Heart right ventricle (tissue), 16 donors: ENCODE data around the gene SNRK. TPM values are rescaled to one million over a fixed set of nuclear protein-coding genes. Genes with fewer than 3 reads are reported as not detected.

Experiments
- ATAC-seq, 8 donors: fragments of 200-7000 bp; cut with Tn5 transposase; one replicate each; pipeline ENCODE4 v1.9.1; 2020; ENCODE audit warnings: mild to moderate bottlenecking in 8 of 8, moderate library complexity in 8 of 8, moderate number of reproducible peaks in 1 of 8
- DNase-seq, 2 donors: peaks; one replicate each; pipeline ENCODE4 v3.0.0-alpha.2; 2020
- H3K27ac ChIP-seq, 10 donors: fragments of 200-600 bp; sonication (generic) in 2 of 10; one replicate each; pipeline versions ENCODE4 v1.5.0 to v1.8.0; 2020 to 2022; ENCODE audit warnings: mild to moderate bottlenecking in 3 of 10
- H3K27me3 ChIP-seq, 7 donors: fragments of 200-600 bp; one replicate each; pipeline ENCODE4 v1.8.0; 2021 to 2022; ENCODE audit warnings: mild to moderate bottlenecking in 2 of 7
- H3K36me3 ChIP-seq, 9 donors: fragments of 200-600 bp; sonication (generic) in 1 of 9; one replicate each; pipeline versions ENCODE4 v1.5.0 to v1.8.0; 2020 to 2022; ENCODE audit warnings: mild to moderate bottlenecking in 2 of 9
- H3K4me1 ChIP-seq, 9 donors: fragments of 200-600 bp; sonication (generic) in 1 of 9; one replicate each; pipeline versions ENCODE4 v1.5.0 to v1.8.0; 2020 to 2022; ENCODE audit warnings: mild to moderate bottlenecking in 4 of 9
- H3K4me3 ChIP-seq, 10 donors: fragments of 200-600 bp; sonication (generic) in 2 of 10; one replicate each; pipeline versions ENCODE4 v1.5.0 to v1.8.0; 2020 to 2022; ENCODE audit warnings: mild to moderate bottlenecking in 7 of 10, moderate library complexity in 2 of 10
- H3K9me3 ChIP-seq, 11 donors: fragments of 200-600 bp in 10 of 11; sonication (generic) in 2 of 11; one replicate each; pipeline versions ENCODE4 v1.5.0 to v1.8.0; 2013 to 2022; ENCODE audit warnings: mild to moderate bottlenecking in 2 of 11, control low read depth in 1 of 11, moderate library complexity in 1 of 11
- CTCF ChIP-seq, 9 donors: fragments of 200-600 bp; sonication (generic) in 2 of 9; IDR thresholded peaks; one replicate each; pipeline versions ENCODE4 v1.5.0 to v1.8.0; 2021 to 2022; ENCODE audit warnings: antibody characterized with exemption in 9 of 9, mild to moderate bottlenecking in 5 of 9, moderate library complexity in 1 of 9
- WGBS, 2 donors: extraction: QIAGEN DNeasy Blood & Tissue Kit; methylation state at CpG; one replicate each; pipeline ENCODE4 v1.1.7; 2013; ENCODE audit warnings: inconsistent platforms in 1 of 2; 5-methylcytosine and 5-hydroxymethylcytosine counted together
- intact Hi-C, 10 donors: fragments of 100-400 bp; cut with DNase I; formaldehyde crosslinking; loops; one replicate each; pipeline versions ENCODE4 v1.11.1 to v1.14.2; 2022
- polyA plus RNA-seq, 2 donors: library from polyadenylated mRNA; stranded (reverse); fragments of 200-250 nt; gene quantifications; one replicate each; pipeline ENCODE4 v1.2.3, GENCODE V29; 2013
- total RNA-seq, 10 donors: library from RNA; stranded (reverse); fragmentation: NEBNext Ultra II Directional in 3 of 10; extraction: Animal tissue kit (Norgen Biotek cat#: 25700) in 3 of 10; gene quantifications; one replicate each; pipeline versions ENCODE4 v1.2.1 to v1.2.4, GENCODE V29; 2021 to 2023
- donor health status: Arrhythmogenic right ventricular cardiomyopathy.
- donor health status: ischemic (EF 13 %, LVEDD 7.1; RV severe dilation, severe dysfunction).
- donor health status: healthy with polysubstance abuse.
- donor health status: DM: no; HTN: yes; CAD: no.
- donor health status: DM: no; HTN: no; CAD: no.
- donor health status: ischemic (EF 25% LVEDD 6.9; RV normal size, moderate dysfunction).
- donor health status: ischemic (EF 25% LVEDD 5.7; RV mildly dilated, moderate dysfunction).
- donor health status: healthy.
- donor health status: DM: yes; HTN: yes; CAD: no.
- donor health status: Ischemic cardiomyopathy.
- donor health status: ischemic (EF 35%, LVEDD 5.7; RV mildly dilated, moderate dysfunction).
- donor health status: nonischemic (EF 11% LVEDD 7.7; RV severe dilation, severe dysfunction).
- donor health status: DM: yes; HTN: yes; CAD: no.
- donor health status: PGD.
- donor health status: ischemic (EF 29% LVEDD 5.4; RV normal size, mild dysfunction).
- donor health status: nonischemic (EF 23%, LVEDD 6.1; RV moderate dilation, normal function).

The SNRK gene
- total and polyA plus RNA-seq, 12 donors, result 11.4 to 51.9 (median 27.8) TPM

- ATAC-seq, result no peak
- H3K4me1 ChIP-seq, result no peaks in the 10 kb centered on the region
- 73 to 76% methylated on average over 1 of the region's 1 CpG for WGBS, 2 donors
- H3K27ac ChIP-seq, result no peak overlapping the region
- no peaks in the 10 kb centered on the region for H3K9me3 ChIP-seq
- no peak for DNase-seq
- no peaks in the 10 kb centered on the region for H3K36me3 ChIP-seq
- H3K27me3 ChIP-seq, result no peaks in the 10 kb centered on the region
- intact Hi-C loops, result no loop called here
- no peak for TF ChIP-seq CTCF (IDR thresholded peaks at IDR 0.05)
- H3K4me3 ChIP-seq, result no peak overlapping the region
These were observed 19.3 kb upstream of the SNRK start for GRCh38 chr3:43266995-43267394.

DNA sequence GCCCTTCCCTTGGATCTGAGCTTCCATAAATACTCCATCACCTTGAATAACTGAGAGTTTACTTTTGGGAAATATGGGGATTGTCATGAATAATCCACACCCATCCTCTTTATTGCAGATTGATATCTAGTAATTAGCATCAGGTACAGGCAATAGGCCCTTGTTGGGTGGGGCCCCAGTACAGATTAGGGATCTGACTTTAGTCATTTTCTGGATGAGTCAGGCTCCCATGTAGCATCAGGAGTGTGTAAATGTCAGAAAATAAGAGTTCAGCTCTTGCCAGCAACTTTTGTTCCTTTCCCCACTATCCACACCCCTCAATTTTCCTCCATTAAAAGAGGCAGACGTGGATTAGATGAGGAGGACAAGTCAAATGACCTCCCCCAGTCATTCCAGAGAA lies 17.7 kb upstream of the SNRK start:
- H3K27ac ChIP-seq, result no peak overlapping the region
- no peaks in the 10 kb centered on the region for H3K27me3 ChIP-seq
- intact Hi-C loops, result no loop called here
- H3K4me1 ChIP-seq, result no peaks in the 10 kb centered on the region
- no peaks in the 10 kb centered on the region for H3K9me3 ChIP-seq
- DNase-seq (no peak), ATAC-seq (peak in 1 of 8 donors; percentile 62)
- H3K36me3 ChIP-seq, result no peaks in the 10 kb centered on the region
- WGBS, 2 donors, result 86 to 95% methylated on average over 1 of the region's 1 CpG
- no peak for TF ChIP-seq CTCF (IDR thresholded peaks at IDR 0.05)
- H3K4me3 ChIP-seq, result no peak overlapping the region

- no peak overlapping the region for H3K27ac ChIP-seq
- WGBS, 2 donors, result 74 to 83% methylated on average over 2 of the region's 2 CpGs
- ATAC-seq (no peak), DNase-seq (no peak)
- H3K4me1 ChIP-seq, result no peaks in the 10 kb centered on the region
- no peak overlapping the region for H3K4me3 ChIP-seq
- TF ChIP-seq CTCF (IDR thresholded peaks at IDR 0.05), result no peak
- no peaks in the 10 kb centered on the region for H3K27me3 ChIP-seq
- no peaks in the 10 kb centered on the region for H3K9me3 ChIP-seq
- no peaks in the 10 kb centered on the region for H3K36me3 ChIP-seq
- intact Hi-C loops, result loop anchor here in 1 of 10 donors (10.0 kb wide), 1 partner anchor 105 kb away; no protein-coding TSS in a partner anchor
These were observed 16.3 kb upstream of the SNRK start for GRCh38 chr3:43270078-43270477.

GRCh38 chr3:43273416-43273815 lies 12.9 kb upstream of the SNRK start:
- Histone ChIP-seq H3K9me3 (no peaks in the 10 kb centered on the region), H3K4me1 (no peaks in the 10 kb centered on the region), H3K36me3 (no peaks in the 10 kb centered on the region), H3K27me3 (no peaks in the 10 kb centered on the region), H3K27ac (no peak overlapping the region), H3K4me3 (no peak overlapping the region)
- intact Hi-C loops, result loop anchor here in 1 of 10 donors (10.0 kb wide), 1 partner anchor 109 kb away; no protein-coding TSS in a partner anchor
- DNase-seq, result no peak
- no peak for ATAC-seq
- 82% methylated on average over 2 of the region's 2 CpGs for WGBS, 2 donors
- no peak for TF ChIP-seq CTCF (IDR thresholded peaks at IDR 0.05)
